Ascending aorta (tissue), 2 donors: ENCODE results near the gene MAP1LC3B. TPM values are rescaled to one million over a fixed set of nuclear protein-coding genes. Genes with fewer than 3 reads are reported as not detected.

Experiments
- DNase-seq, 2 donors: peaks; one replicate each; pipeline ENCODE4 v3.0.0-alpha.2; 2019; ENCODE audit warnings: low spot score in 2 of 2
- H3K27ac ChIP-seq, 2 donors: fragments of 200-600 bp; sonication (generic); one replicate each; pipeline ENCODE4 v1.5.1; 2016 to 2017; ENCODE audit warnings: mild to moderate bottlenecking in 1 of 2
- H3K27me3 ChIP-seq: fragments of 200-600 bp; sonication (generic); one replicate; pipeline ENCODE4 v1.5.1; 2017
- H3K36me3 ChIP-seq, 2 donors: fragments of 200-600 bp; sonication (generic); one replicate each; pipeline ENCODE4 v1.5.1; 2016
- H3K4me1 ChIP-seq, 2 donors: fragments of 200-600 bp; sonication (generic); one replicate each; pipeline ENCODE4 v1.5.1; 2016 to 2017; ENCODE audit warnings: mild to moderate bottlenecking in 1 of 2
- H3K4me3 ChIP-seq, 2 donors: fragments of 200-600 bp; sonication (generic); one replicate each; pipeline ENCODE4 v1.5.1; 2016 to 2017; ENCODE audit warnings: mild to moderate bottlenecking in 1 of 2
- H3K9me3 ChIP-seq, 2 donors: fragments of 200-600 bp; sonication (generic); one replicate each; pipeline ENCODE4 v1.5.1; 2016
- CTCF ChIP-seq, 3 experiments: fragments of 200-600 bp in 2 of 3; fragments of 450-650 bp in 1 of 3; sonication (generic) in 2 of 3; IDR thresholded peaks; one replicate each; pipeline ENCODE4 v1.5.1; 2016 to 2019; ENCODE audit warnings: antibody characterized with exemption in 3 of 3, mild to moderate bottlenecking in 1 of 3, moderate library complexity in 1 of 3
- intact Hi-C: fragments of 100-400 bp; cut with DNase I; formaldehyde crosslinking; loops from one replicate; pipeline ENCODE4 v1.15.1; 2023
- total RNA-seq: library from RNA; depleted of rRNA; stranded (reverse); fragments of >200 nt; gene quantifications from one replicate; pipeline ENCODE4 v1.1.0, GENCODE V29; 2016

Gene MAP1LC3B
- total RNA-seq, 1 donor from 2014 or later = 37.0 TPM

- peaks cover 0 to 1% of the 10 kb centered on the region in 2 donors for H3K4me1 ChIP-seq
- no peaks in the 10 kb centered on the region for H3K9me3 ChIP-seq
- no peak for TF ChIP-seq CTCF (IDR thresholded peaks at IDR 0.05)
- intact Hi-C loops = no loop called here
- H3K27me3 ChIP-seq = no peaks in the 10 kb centered on the region
- H3K36me3 ChIP-seq = peaks cover 42 to 55% of the 10 kb centered on the region in 2 donors
- DNase-seq = no peak
- H3K4me3 ChIP-seq = no peak overlapping the region
- H3K27ac ChIP-seq = no peak overlapping the region
Observed at GRCh38 chr16:87356491-87356853, 35.7 kb upstream of the MAP1LC3B start.

- peaks cover 41 to 58% of the 10 kb centered on the region in 2 donors for H3K36me3 ChIP-seq
- DNase-seq = no peak
- TF ChIP-seq CTCF (IDR thresholded peaks at IDR 0.05) = no peak
Observed at GRCh38 chr16:87358250-87358649, 33.9 kb upstream of the MAP1LC3B start.

GRCh38 chr16:87358696-87359095, 33.4 kb upstream of the MAP1LC3B start:
- H3K4me3 ChIP-seq = no peak overlapping the region
- no peaks in the 10 kb centered on the region for H3K4me1 ChIP-seq
- DNase-seq = no peak
- TF ChIP-seq CTCF (IDR thresholded peaks at IDR 0.05) = no peak
- intact Hi-C loops = no loop called here
- no peak overlapping the region for H3K27ac ChIP-seq
- peaks cover 37 to 53% of the 10 kb centered on the region in 2 donors for H3K36me3 ChIP-seq
- no peaks in the 10 kb centered on the region for H3K9me3 ChIP-seq
- H3K27me3 ChIP-seq = no peaks in the 10 kb centered on the region

More at GRCh38 chr16:87358250-87358649, 33.9 kb upstream of the MAP1LC3B start:
- no peak overlapping the region for H3K27ac ChIP-seq
- no peaks in the 10 kb centered on the region for H3K27me3 ChIP-seq
- no peak overlapping the region for H3K4me3 ChIP-seq
- no peaks in the 10 kb centered on the region for H3K9me3 ChIP-seq
- intact Hi-C loops = no loop called here
- no peaks in the 10 kb centered on the region for H3K4me1 ChIP-seq

GRCh38 chr16:87359121-87359520, 33.0 kb upstream of the MAP1LC3B start:
- H3K27me3 ChIP-seq = no peaks in the 10 kb centered on the region
- intact Hi-C loops = no loop called here
- peaks cover 33 to 50% of the 10 kb centered on the region in 2 donors for H3K36me3 ChIP-seq
- peaks cover 0 to 2% of the 10 kb centered on the region in 2 donors for H3K4me1 ChIP-seq
- H3K27ac ChIP-seq = no peak overlapping the region
- no peak overlapping the region for H3K4me3 ChIP-seq
- TF ChIP-seq CTCF (IDR thresholded peaks at IDR 0.05) = no peak
- DNase-seq = no peak
- H3K9me3 ChIP-seq = no peaks in the 10 kb centered on the region

GRCh38 chr16:87360862-87361610, 31.1 kb upstream of the MAP1LC3B start:
- no peak for DNase-seq
- no peak overlapping the region for H3K27ac ChIP-seq
- H3K9me3 ChIP-seq = no peaks in the 10 kb centered on the region
- H3K4me1 ChIP-seq = peaks cover 0 to 5% of the 10 kb centered on the region in 2 donors
- peaks cover 34 to 59% of the 10 kb centered on the region in 2 donors for H3K36me3 ChIP-seq
- H3K27me3 ChIP-seq = no peaks in the 10 kb centered on the region
- intact Hi-C loops = no loop called here
- H3K4me3 ChIP-seq = no peak overlapping the region
- TF ChIP-seq CTCF (IDR thresholded peaks at IDR 0.05) = no peak
